Mesenchymal stem cell (in vitro differentiated cells and primary cell): ENCODE data around the gene SCUBE3.

Experiments used
- DNase-seq: peaks from one replicate; pipeline ENCODE4 v3.0.0-alpha.2; 2013
- H2AFZ ChIP-seq: one replicate; pipeline ENCODE4 v1.6.1; 2013; ENCODE audit warnings: low read depth, mild to moderate bottlenecking, control low read depth, inconsistent platforms, low read length, moderate library complexity
- H2AK5ac ChIP-seq: 2 replicates; pipeline ENCODE4 v1.6.1; 2013; ENCODE audit warnings: low read length, moderate library complexity, mild to moderate bottlenecking, inconsistent platforms; ENCODE audit not compliant: severe bottlenecking
- H2BK120ac ChIP-seq: one replicate; pipeline ENCODE4 v1.6.1; 2013; ENCODE audit warnings: low read depth, mild to moderate bottlenecking, inconsistent platforms, low read length, moderate library complexity
- H2BK12ac ChIP-seq, 2 experiments: one replicate each; pipeline ENCODE4 v1.6.1; 2013; ENCODE audit warnings: inconsistent platforms in 2 of 2, low read length in 2 of 2, mild to moderate bottlenecking in 2 of 2, moderate library complexity in 2 of 2, control low read depth in 1 of 2
- H2BK15ac ChIP-seq: one replicate; pipeline ENCODE4 v1.6.1; 2013; ENCODE audit warnings: mild to moderate bottlenecking, low read depth, inconsistent platforms; ENCODE audit not compliant: poor library complexity, severe bottlenecking
- H2BK5ac ChIP-seq: 2 replicates; pipeline ENCODE4 v1.6.1; 2013; ENCODE audit warnings: low read depth, mild to moderate bottlenecking, low read length, control low read depth, inconsistent platforms; ENCODE audit not compliant: poor library complexity, severe bottlenecking
- H3K14ac ChIP-seq, 2 experiments: one replicate each; pipeline ENCODE4 v1.6.1; 2013; ENCODE audit warnings: inconsistent platforms in 2 of 2, low read length in 2 of 2, control low read depth in 1 of 2, mild to moderate bottlenecking in 1 of 2, moderate library complexity in 1 of 2
- H3K18ac ChIP-seq, 2 experiments: one replicate each; pipeline ENCODE4 v1.6.1; 2013; ENCODE audit warnings: inconsistent platforms in 2 of 2, low read length in 2 of 2, control low read depth in 1 of 2, low read depth in 1 of 2, mild to moderate bottlenecking in 1 of 2
- H3K23ac ChIP-seq, 2 experiments: one replicate each; pipeline ENCODE4 v1.6.1; 2013; ENCODE audit warnings: inconsistent platforms in 2 of 2, low read length in 2 of 2, mild to moderate bottlenecking in 2 of 2, moderate library complexity in 2 of 2, control low read depth in 1 of 2
- H3K27ac ChIP-seq: 2 replicates; pipeline ENCODE4 v1.5.1; 2013; ENCODE audit warnings: mild to moderate bottlenecking, moderate library complexity, low read length, control low read depth, inconsistent platforms; ENCODE audit not compliant: poor library complexity, severe bottlenecking
- H3K27me3 ChIP-seq, 2 experiments: 2 replicates each; pipeline versions ENCODE4 v1.6.1 to v1.7.0; 2013; ENCODE audit warnings: low read length in 2 of 2, mild to moderate bottlenecking in 2 of 2, moderate library complexity in 2 of 2, control low read depth in 1 of 2, inconsistent platforms in 1 of 2; ENCODE audit not compliant: control insufficient read depth in 1 of 2, insufficient read depth in 1 of 2
- H3K36me3 ChIP-seq, 2 experiments: 2 replicates each; pipeline versions ENCODE4 v1.6.1 to v1.7.0; 2013; ENCODE audit warnings: low read length in 2 of 2, control low read depth in 1 of 2, inconsistent platforms in 1 of 2, low read depth in 1 of 2, mild to moderate bottlenecking in 1 of 2; ENCODE audit not compliant: insufficient read depth in 2 of 2, control insufficient read depth in 1 of 2
- H3K4ac ChIP-seq, 2 experiments: one replicate each; pipeline ENCODE4 v1.6.1; 2013; ENCODE audit warnings: inconsistent platforms in 2 of 2, low read length in 2 of 2, mild to moderate bottlenecking in 2 of 2, moderate library complexity in 2 of 2, control low read depth in 1 of 2, low read depth in 1 of 2
- H3K4me1 ChIP-seq: 2 replicates; pipeline ENCODE4 v1.6.1; 2013; ENCODE audit warnings: low read depth, low read length, control low read depth; ENCODE audit not compliant: control insufficient read depth, insufficient read depth
- H3K4me2 ChIP-seq: 2 replicates; pipeline ENCODE4 v1.6.1; 2013; ENCODE audit warnings: low read length, mild to moderate bottlenecking, inconsistent platforms; ENCODE audit not compliant: poor library complexity, severe bottlenecking
- H3K4me3 ChIP-seq, 2 experiments: 2 replicates each; pipeline versions ENCODE4 v1.5.1 to v1.7.0; 2013; ENCODE audit warnings: low read length in 2 of 2, mild to moderate bottlenecking in 2 of 2, control low read depth in 1 of 2, low read depth in 1 of 2; ENCODE audit not compliant: insufficient read depth in 1 of 2
- H3K79me1 ChIP-seq: replicated peaks from 2 replicates; pipeline ENCODE4 v1.6.1; 2013; ENCODE audit warnings: mild to moderate bottlenecking, control low read depth, low read length, inconsistent platforms; ENCODE audit not compliant: poor library complexity, severe bottlenecking
- H3K9ac ChIP-seq: 2 replicates; pipeline ENCODE4 v1.7.0; 2013; ENCODE audit warnings: mild to moderate bottlenecking, low read length, moderate library complexity
- H3K9me3 ChIP-seq: 2 replicates; pipeline ENCODE4 v1.7.0; 2013; ENCODE audit warnings: mild to moderate bottlenecking, low read length; ENCODE audit not compliant: control insufficient read depth
- H4K8ac ChIP-seq: one replicate; pipeline ENCODE4 v1.6.1; 2013; ENCODE audit warnings: inconsistent platforms, mild to moderate bottlenecking, low read length, moderate library complexity
- H4K91ac ChIP-seq: one replicate; pipeline ENCODE4 v1.6.1; 2013; ENCODE audit warnings: mild to moderate bottlenecking, low read length, inconsistent platforms
- WGBS: methylation state at CpG from one replicate; pipeline ENCODE4 v1.1.7; 2013; ENCODE audit warnings: mixed read lengths; 5-methylcytosine and 5-hydroxymethylcytosine counted together

SCUBE3 gene

GRCh38 chr6:35267446-35267845 is 53.7 kb downstream of the SCUBE3 start:
- no peak overlapping the region for H2BK12ac ChIP-seq
- no peak overlapping the region for H3K4me3 ChIP-seq
- H3K4me2 ChIP-seq: no peak overlapping the region
- no peak overlapping the region for H2AK5ac ChIP-seq
- no peak overlapping the region for H4K91ac ChIP-seq
- no peak overlapping the region for H4K8ac ChIP-seq
- H3K27me3 ChIP-seq: no peaks in the 10 kb centered on the region
- no peak overlapping the region for H3K18ac ChIP-seq
- peaks cover 3% of the 10 kb centered on the region in 2 experiments for H3K36me3 ChIP-seq
- H2BK5ac ChIP-seq: no peak overlapping the region
- peak; percentile 37 for DNase-seq
- H3K4me1 ChIP-seq: peaks cover 1% of the 10 kb centered on the region
- H3K27ac ChIP-seq: no peak overlapping the region
- H2BK120ac ChIP-seq: no peak overlapping the region
- no peak overlapping the region for H3K23ac ChIP-seq
- H2BK15ac ChIP-seq: no peak overlapping the region
- no peak overlapping the region for H3K4ac ChIP-seq
- no peaks in the 10 kb centered on the region for H3K9me3 ChIP-seq
- H3K14ac ChIP-seq: peak overlapping the region in 1 of 2 experiments; percentile 53
- H3K9ac ChIP-seq: no peak overlapping the region
- no peak overlapping the region for H2AFZ ChIP-seq
- 84% methylated on average over 8 of the region's 8 CpGs for WGBS
- peaks cover 26% of the 10 kb centered on the region for H3K79me1 ChIP-seq

DNA sequence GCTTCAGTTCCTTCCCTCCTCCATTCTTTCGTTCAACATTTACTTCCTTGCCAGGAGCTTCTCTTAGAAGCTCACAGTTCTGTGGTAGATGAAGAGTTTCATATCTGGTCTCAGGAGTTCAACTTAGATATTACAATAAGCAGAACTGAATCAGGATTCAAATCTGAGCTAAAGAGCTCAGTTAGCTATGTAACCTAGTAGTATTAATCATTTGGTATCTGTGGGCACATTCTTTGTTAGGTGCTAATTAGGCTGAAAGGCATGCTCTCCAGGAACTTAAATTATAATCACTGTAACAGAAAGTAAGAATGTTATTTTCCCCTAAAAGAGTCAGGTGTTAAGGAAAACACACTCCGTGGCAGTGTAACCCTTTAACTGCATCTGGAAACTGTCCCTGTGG is 54.1 kb downstream of the SCUBE3 start:
- H3K9ac ChIP-seq: no peak overlapping the region
- H3K18ac ChIP-seq: no peak overlapping the region
- peaks cover 29% of the 10 kb centered on the region for H3K79me1 ChIP-seq
- no peak overlapping the region for H2AK5ac ChIP-seq
- H2AFZ ChIP-seq: no peak overlapping the region
- no peak overlapping the region for H3K4me3 ChIP-seq
- H3K9me3 ChIP-seq: no peaks in the 10 kb centered on the region
- H3K14ac ChIP-seq: no peak overlapping the region
- H2BK15ac ChIP-seq: no peak overlapping the region
- H3K36me3 ChIP-seq: peaks cover 3 to 5% of the 10 kb centered on the region in 2 experiments
- H4K91ac ChIP-seq: no peak overlapping the region
- H3K27me3 ChIP-seq: no peaks in the 10 kb centered on the region
- H3K23ac ChIP-seq: no peak overlapping the region
- no peak overlapping the region for H4K8ac ChIP-seq
- no peak for DNase-seq
- H3K4me1 ChIP-seq: no peaks in the 10 kb centered on the region
- 67% methylated on average over 1 of the region's 2 CpGs for WGBS
- H2BK12ac ChIP-seq: no peak overlapping the region
- no peak overlapping the region for H3K27ac ChIP-seq
- H3K4me2 ChIP-seq: no peak overlapping the region
- no peak overlapping the region for H2BK5ac ChIP-seq
- no peak overlapping the region for H2BK120ac ChIP-seq
- no peak overlapping the region for H3K4ac ChIP-seq

- Histone ChIP-seq H2BK5ac (no peak overlapping the region), H3K18ac (no peak overlapping the region), H3K4ac (no peak overlapping the region), H3K36me3 (peaks cover 3 to 6% of the 10 kb centered on the region in 2 experiments), H3K4me3 (no peak overlapping the region), H4K8ac (no peak overlapping the region), H4K91ac (no peak overlapping the region), H3K27me3 (no peaks in the 10 kb centered on the region), H3K9ac (no peak overlapping the region), H2BK12ac (no peak overlapping the region), H3K4me1 (no peaks in the 10 kb centered on the region), H2AK5ac (no peak overlapping the region), H2AFZ (no peak overlapping the region), H2BK120ac (no peak overlapping the region), H3K23ac (no peak overlapping the region), H2BK15ac (no peak overlapping the region), H3K79me1 (peaks cover 29% of the 10 kb centered on the region), H3K4me2 (no peak overlapping the region), H3K9me3 (no peaks in the 10 kb centered on the region), H3K14ac (no peak overlapping the region), H3K27ac (no peak overlapping the region)
- no peak for DNase-seq
- 95% methylated on average over 2 of the region's 2 CpGs for WGBS
Measured at GRCh38 chr6:35272005-35272404, 58.2 kb downstream of the SCUBE3 start.

DNA sequence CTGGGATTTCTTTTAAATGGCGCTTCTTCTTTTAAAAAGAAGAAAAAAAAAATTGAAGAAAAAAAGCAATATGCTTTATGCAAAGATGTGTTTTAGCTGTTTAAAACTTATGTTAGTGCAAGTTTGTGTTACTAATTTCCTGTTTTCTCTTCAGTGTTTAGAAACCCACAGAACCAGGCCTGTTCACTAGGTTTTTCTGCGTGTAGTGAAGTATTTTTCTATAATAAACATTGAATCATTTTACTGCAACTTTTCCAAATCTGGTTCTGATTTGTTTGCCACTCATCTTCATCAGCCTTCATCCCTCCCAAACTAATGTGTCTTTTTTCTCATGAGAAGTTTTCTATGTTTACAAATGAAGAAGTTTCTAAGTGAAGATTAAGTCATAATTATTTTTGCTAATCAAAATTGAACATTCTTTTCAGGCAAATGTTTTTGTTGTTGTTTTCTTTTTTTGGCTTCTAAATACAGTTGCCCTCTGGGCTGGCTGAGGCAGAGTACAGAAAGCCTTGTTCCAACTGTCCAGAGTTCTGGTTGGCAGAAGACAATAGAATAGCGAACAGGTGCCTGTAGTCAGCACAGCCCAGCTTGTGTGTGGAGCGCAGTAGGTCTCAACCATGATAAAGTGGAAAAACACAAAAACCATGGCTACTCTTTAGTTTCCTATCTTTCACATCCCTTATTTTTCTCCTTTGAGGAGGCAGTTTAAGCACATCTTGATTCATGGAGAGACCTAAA is 60.2 kb downstream of the SCUBE3 start:
- Histone ChIP-seq H4K91ac (no peak overlapping the region), H3K9ac (peak overlapping the region; percentile 27), H2BK120ac (no peak overlapping the region), H2AK5ac (no peak overlapping the region), H3K79me1 (peaks cover 29% of the 10 kb centered on the region), H2AFZ (no peak overlapping the region), H2BK12ac (no peak overlapping the region), H3K4me3 (no peak overlapping the region), H3K18ac (no peak overlapping the region), H3K23ac (no peak overlapping the region), H3K14ac (no peak overlapping the region), H3K4me1 (no peaks in the 10 kb centered on the region), H2BK15ac (no peak overlapping the region), H3K4ac (no peak overlapping the region), H4K8ac (no peak overlapping the region), H3K27me3 (no peaks in the 10 kb centered on the region), H3K27ac (no peak overlapping the region), H3K9me3 (no peaks in the 10 kb centered on the region), H2BK5ac (no peak overlapping the region), H3K4me2 (no peak overlapping the region), H3K36me3 (peaks cover 7 to 8% of the 10 kb centered on the region in 2 experiments)
- DNase-seq: no peak
- 98% methylated on average over 2 of the region's 4 CpGs for WGBS
